K562 (cell line): ENCODE results near the gene KCTD17.

Source experiments
- EP400 ChIP-seq: fragments of 450-650 bp; IDR thresholded peaks from 2 replicates; pipeline ENCODE4 v1.6.1; 2017; ENCODE audit warnings: antibody characterized with exemption, mild to moderate bottlenecking, moderate library complexity
- ESRRA ChIP-seq: fragments of 450-650 bp; IDR thresholded peaks from 2 replicates; pipeline ENCODE4 v1.6.1; 2014; ENCODE audit warnings: low read depth, mild to moderate bottlenecking, moderate library complexity, borderline replicate concordance
- EZH2 ChIP-seq: IDR thresholded peaks from 2 replicates; pipeline ENCODE4 v1.6.1; 2012; ENCODE audit warnings: low read depth, mild to moderate bottlenecking, inconsistent platforms, low read length, borderline replicate concordance
- PCBP2 ChIP-seq: fragments of 200-400 bp; formaldehyde crosslinking; IDR thresholded peaks from 2 replicates; pipeline ENCODE4 v1.6.1; 2018; ENCODE audit warnings: low read length, low read depth, mild to moderate bottlenecking, moderate library complexity; ENCODE audit not compliant: poor library complexity, severe bottlenecking
- POLR2AphosphoS5 ChIP-seq: IDR thresholded peaks from 2 replicates; pipeline ENCODE4 v1.6.1; 2011; ENCODE audit warnings: mild to moderate bottlenecking, low read depth, low read length, moderate library complexity; ENCODE audit not compliant: control insufficient read depth, insufficient read depth
- SIX5 ChIP-seq, 2 experiments: IDR thresholded peaks; 2 replicates each; pipeline ENCODE4 v1.6.1; 2011; ENCODE audit warnings: low read length in 2 of 2, borderline replicate concordance in 1 of 2, low read depth in 1 of 2, mild to moderate bottlenecking in 1 of 2, moderate library complexity in 1 of 2; ENCODE audit not compliant: insufficient read depth in 1 of 2
- SP2 ChIP-seq: IDR thresholded peaks from 2 replicates; pipeline ENCODE4 v1.6.1; 2011; ENCODE audit warnings: mild to moderate bottlenecking, low read depth, low read length, moderate library complexity; ENCODE audit not compliant: poor library complexity, severe bottlenecking; ENCODE audit errors: extremely low read depth
- TCF7 ChIP-seq: sonication (generic); IDR thresholded peaks from 2 replicates; pipeline ENCODE4 v1.6.1; 2016; ENCODE audit warnings: antibody characterized with exemption, borderline replicate concordance
- U2AF2 ChIP-seq: fragments of 200-400 bp; formaldehyde crosslinking; optimal IDR thresholded peaks from 2 replicates; pipeline ENCODE3; 2017; ENCODE audit warnings: low read depth, mild to moderate bottlenecking, low read length
- ZBTB17 ChIP-seq: fragments of 450-650 bp; formaldehyde crosslinking; IDR thresholded peaks from 2 replicates; pipeline ENCODE4 v1.4.0; 2020; ENCODE audit warnings: mild to moderate bottlenecking
- ZNF778 ChIP-seq: fragments of 450-650 bp; formaldehyde crosslinking; IDR thresholded peaks from 2 replicates; pipeline ENCODE4 v1.4.0; 2020; ENCODE audit warnings: mild to moderate bottlenecking, moderate library complexity

DNA sequence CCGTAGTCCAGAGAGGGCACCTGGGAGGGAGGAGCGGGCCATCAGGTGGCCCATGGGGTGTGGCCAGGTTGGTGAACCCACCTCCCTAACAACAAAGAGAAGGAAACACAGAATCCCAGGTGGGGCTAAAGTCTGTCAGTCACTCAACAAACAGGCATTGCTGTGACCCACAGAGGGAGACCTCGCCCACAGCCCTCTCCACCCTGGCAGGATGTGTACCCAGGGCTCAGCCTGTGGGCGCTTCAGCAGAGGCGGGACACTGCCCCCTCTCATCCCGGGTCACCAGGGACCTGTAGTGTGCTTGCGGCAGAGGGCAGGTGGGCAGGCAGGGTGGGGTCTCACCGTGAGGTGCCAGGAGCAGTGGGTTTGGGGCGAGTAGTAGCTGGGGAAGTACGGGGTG, 32.8 kb downstream of the KCTD17 start:
- no peak for TF ChIP-seq U2AF2
- TF ChIP-seq SP2: no peak
- no peak for TF ChIP-seq TCF7
- no peak for TF ChIP-seq PCBP2
- TF ChIP-seq ZBTB17 (CRISPR knock-in tag): no peak
- no peak for TF ChIP-seq SIX5 (IDR thresholded peaks at IDR 0.05; ENCODE audit: borderline replicate concordance in 1 of 2, insufficient read depth in 1 of 2, low read depth in 1 of 2, low read length in 2 of 2)
- TF ChIP-seq POLR2AphosphoS5: no peak
- TF ChIP-seq EZH2: no peak
- no peak for TF ChIP-seq ZNF778 (CRISPR knock-in tag)
- no peak for TF ChIP-seq EP400
- no peak for TF ChIP-seq ESRRA
